GM18520 (cell line): Measurements from ENCODE around the gene CRAT.

ENCODE experiments used
- ATAC-seq: cut with Tn5 transposase; IDR thresholded peaks from one replicate; pipeline ENCODE4 v1.9.1; 2021; ENCODE audit not compliant: unreplicated experiment

Gene CRAT

DNA sequence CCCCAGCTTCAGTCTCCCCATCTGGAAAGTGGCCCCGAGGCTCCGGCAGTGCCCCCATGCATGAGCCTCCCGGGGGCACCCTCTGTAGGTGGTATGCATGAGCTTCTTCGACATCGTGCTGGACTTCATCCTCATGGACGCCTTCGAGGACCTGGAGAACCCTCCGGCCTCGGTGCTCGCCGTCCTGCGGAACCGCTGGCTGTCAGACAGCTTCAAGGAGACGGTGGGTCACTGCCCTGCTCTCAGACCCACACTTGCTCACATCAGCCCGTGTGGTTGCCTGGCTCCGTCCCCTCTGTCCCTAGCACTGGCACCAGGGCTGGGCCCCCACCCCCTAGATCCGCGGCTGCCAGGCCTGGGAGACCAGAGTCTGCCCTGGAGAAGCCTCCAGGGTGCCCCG, 42.5 kb downstream of the CRAT start:
- ATAC-seq, result no peak

DNA sequence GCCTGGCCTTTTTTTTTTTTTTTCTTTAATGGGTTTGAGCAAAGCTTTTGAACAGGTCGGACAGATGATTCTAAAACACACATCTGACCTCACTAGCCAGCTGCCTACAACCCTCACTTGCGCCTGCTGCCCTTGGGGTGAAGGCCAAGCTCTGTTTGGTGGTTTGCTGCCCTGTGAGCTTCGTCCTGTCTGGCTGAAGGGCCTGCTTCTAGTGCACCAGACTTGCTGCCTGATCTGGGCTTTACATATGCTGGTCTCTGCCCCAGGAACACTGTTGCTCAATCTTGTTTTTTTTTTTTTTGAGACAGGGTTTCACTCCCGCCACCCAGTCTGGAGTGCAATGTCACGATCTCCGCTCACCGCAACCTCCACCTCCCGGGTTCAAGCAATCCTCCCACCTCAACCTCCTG, 46.1 kb downstream of the CRAT start:
- ATAC-seq, result no peak

DNA sequence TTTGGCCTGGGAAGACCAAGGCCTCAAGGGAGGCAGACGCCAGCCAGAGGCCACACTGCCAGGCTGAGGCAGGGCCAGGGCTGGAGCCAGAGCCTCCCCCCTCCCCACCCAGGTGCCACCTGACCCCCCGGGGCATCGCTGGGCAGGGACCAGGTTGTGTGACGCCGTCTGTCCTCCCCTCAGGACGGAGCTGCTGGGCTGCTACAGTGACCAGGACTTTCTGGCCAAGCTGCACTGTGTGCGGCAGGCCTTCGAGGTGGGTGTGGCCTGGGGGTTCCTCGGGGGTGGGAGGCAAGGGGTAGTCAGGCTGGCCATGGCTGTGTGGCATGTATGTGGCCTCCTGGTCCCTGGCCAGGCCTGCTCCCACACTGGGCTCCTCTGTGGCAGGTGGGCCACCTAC, 47.5 kb downstream of the CRAT start:
- ATAC-seq, result no peak

DNA sequence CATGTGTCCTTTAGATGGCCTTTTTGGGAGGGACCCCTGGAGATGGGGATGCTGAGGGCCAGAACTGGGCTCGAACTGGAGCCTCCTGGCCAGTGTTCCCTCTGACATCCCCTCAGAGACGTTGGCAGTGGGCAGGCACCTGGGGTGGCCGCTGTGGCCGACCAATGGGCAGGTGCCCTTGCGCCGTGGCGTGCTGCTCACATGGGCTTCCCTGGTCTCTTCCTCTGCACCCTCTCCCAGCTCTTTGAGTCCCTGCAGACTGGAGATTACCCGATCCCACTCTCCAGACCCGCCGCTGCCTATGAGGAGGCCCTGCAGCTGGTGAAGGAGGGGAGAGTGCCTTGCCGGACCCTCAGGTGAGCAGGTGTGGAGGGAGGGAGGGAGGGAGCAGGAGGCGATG, 49.6 kb downstream of the CRAT start:
- no peak for ATAC-seq

DNA sequence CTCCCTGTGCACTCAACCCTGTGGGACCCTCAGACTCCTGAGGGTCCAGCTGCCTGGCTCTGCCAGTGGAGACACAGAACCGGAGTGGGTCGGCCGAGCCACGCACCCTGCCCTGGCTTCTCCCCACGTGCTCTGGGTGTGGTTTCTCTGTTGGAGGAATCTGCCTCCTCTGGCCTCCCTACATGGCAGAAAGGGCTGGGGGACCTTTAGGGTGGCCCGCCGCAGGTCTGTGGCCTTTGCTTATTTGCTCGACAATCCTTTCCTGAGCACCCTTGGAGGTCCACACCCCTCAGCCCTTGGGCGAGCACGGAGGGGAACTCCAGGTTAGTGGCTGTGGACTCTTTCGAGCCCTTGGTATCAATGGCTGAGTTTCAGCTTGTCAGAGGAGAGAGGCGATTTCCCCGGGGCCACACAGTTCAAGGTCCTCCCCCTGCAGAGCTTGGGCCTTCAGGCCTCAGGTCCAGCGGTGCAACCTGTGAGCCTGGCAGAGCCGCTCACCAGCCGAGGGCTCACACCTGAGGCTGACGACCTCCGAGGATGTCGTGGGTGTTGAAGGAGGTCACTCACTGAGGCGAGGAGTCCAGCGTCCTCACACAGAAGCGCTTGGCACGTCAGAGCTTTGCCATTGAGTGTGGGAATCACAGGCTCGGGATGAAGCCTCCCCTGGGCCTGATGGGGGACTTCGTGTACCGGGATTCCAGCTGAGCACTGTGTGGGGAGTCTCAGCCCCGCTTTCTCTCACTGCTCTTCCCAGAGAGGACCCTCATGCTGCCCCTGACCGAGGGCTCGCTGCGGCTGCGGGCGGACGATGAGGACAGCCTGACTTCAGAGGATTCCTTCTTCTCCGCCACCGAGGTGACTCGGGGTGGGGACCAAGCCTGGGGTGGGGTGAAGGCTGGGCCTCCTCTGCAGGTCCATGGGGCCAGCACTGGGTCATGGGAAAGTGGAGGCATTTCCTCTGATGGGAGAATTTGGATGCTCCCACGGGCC, 50.5 kb downstream of the CRAT start:
- no peak for ATAC-seq

DNA sequence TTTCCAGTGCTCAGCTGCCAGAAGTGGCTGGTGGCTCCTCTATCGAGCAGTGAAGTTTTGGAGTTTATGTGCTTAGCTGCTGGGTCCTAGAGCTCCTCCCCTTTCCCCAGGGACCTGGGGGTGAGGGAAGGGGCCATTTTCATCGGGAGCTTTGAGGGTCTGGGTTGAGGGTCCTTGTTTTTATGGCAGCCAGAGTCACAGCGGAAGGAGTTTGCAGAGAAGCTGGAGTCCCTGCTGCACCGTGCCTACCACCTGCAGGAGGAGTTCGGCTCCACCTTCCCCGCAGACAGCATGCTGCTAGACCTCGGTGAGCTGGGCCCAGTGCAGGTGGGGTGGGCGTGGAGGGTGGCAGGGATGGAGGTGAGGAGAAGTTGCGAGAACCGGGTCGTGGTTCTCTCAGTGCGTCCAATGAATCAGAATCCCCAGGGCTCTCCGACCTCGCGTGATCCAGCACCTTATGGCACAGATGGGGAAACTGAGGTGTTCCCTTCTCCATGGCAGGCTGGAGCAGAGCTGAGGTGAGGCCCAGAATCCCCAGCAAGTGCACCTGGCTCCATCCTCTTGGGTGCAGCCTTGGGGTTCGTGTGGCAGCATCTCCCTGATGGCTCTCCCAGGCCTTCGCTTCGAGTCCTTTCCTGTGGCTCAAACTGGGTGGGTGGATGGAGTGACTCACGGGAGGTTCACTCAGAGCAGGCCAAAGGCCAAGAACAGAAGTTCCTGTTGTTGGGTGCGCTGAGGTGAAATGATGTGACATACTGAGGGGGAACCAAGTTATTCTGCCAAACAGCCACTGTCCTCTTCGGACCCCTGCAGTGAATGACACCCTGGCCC, 51.4 kb downstream of the CRAT start:
- ATAC-seq, result no peak

DNA sequence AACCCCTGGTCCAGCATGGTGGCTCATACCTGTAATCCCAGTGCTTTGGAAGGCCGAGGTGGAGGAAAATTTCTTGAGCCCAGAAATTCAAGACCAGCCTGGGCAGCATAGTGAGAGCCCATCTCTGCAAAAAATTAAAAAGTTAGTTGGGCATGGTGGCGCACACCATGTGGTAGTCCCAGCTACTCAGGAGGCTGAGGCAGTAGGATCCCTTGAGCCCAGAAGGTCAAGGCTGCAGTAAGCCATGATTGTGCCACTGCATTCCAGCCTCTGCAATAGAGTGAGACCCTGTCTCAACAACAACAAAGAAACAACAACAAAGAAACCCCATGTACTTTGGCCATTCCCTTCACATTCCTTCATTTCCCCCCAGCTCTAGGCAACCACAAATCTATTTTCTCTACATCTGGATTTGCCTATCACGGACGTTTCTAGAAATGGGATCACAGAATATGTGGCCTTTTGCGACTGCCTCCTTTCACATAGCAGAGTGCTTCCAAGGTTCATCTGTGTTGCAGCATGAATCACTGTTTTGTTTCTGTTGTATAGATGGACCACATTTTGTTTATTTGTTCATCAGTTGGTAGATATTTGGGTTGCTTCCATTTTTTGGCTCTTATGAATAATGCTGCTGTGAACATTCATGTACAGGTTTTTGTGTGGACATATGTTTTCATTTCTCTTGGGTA, 56.3 kb downstream of the CRAT start:
- ATAC-seq, result no peak

DNA sequence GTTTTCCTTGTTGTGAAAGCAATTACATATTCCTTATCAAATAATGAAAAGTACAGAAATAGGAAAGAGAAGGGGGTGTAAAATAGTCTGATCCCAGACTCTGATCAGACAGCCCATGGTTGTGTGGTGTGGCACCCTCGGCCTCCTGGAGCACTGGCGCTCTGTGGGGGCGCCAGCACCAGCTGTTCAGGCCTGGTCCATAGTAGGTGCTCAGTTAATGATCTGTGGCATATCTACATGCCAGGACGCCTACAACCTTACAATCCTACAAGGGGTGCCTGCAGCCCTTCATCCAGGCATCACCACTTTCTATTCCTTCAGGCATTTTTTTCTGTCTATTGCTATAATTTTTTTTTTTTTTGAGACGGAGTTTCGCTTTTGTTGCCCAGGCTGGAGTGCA, 57.6 kb downstream of the CRAT start:
- no peak for ATAC-seq

DNA sequence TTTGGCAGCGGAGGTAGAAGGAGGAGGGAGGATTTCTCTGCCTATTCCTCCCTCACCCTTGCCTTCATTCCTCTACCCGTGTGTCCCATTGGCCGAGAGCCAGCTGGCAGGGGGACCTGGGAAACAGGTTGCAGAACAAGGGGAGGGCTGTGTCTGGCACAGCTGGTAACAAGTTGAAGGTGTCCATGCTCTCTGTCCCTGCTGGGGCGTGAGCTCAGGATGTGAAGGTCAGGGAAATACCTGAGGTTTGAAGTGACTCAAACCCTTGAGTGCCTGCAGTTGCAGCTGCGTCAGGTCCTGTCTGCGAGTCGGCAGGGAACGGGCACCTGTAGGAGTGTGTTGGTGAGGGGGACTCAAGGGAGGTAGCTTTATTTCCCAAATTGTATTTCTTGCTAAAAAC, 58.0 kb downstream of the CRAT start:
- no peak for ATAC-seq
